IMR-90 (cell line): Measurements from ENCODE around the gene APOL2. TPM values are rescaled to one million over a fixed set of nuclear protein-coding genes. Genes with fewer than 3 reads are reported as not detected.

Experiments
- ATAC-seq: fragments of 200-7000 bp; cut with Tn5 transposase; 2 replicates; pipeline ENCODE4 v1.9.1; 2020; ENCODE audit warnings: low read depth, mild to moderate bottlenecking, moderate library complexity
- BruUV-seq: library from RNA; stranded (reverse); fragments of 400-500 nt; replicated peaks from 2 replicates; lab custom pipeline; 2021; lab: Mats Ljungman, UMichigan
- CTCF ChIA-PET: fragments of 300-600 bp; formaldehyde crosslinking; extraction: SDS; loops from one replicate; lab custom pipeline; 2021; ENCODE audit warnings: antibody characterized with exemption; lab: Yijun Ruan, JAX
- POLR2A ChIA-PET: fragments of 300-600 bp; sonication (Branson Sonifier 250); formaldehyde crosslinking; loops from one replicate; lab custom pipeline; 2022; ENCODE audit warnings: antibody characterized with exemption; ENCODE audit not compliant: unreplicated experiment; lab: Charles Lee
- DNase-seq: peaks from one replicate; pipeline ENCODE4 v3.0.0; 2013
- H2AFZ ChIP-seq: replicated peaks from 2 replicates; pipeline ENCODE3; 2013; ENCODE audit warnings: low read length, mild to moderate bottlenecking; ENCODE audit not compliant: poor library complexity
- H2AK5ac ChIP-seq: 2 replicates; pipeline ENCODE4 v1.6.1; 2013; ENCODE audit warnings: low read depth, low read length, inconsistent platforms
- H2AK9ac ChIP-seq: replicated peaks from 2 replicates; pipeline ENCODE3; 2013; ENCODE audit warnings: mild to moderate bottlenecking, low read depth, low read length, moderate library complexity; ENCODE audit not compliant: poor library complexity
- H2BK120ac ChIP-seq: 2 replicates; pipeline ENCODE4 v1.6.1; 2013; ENCODE audit warnings: low read depth, low read length, inconsistent platforms
- H2BK15ac ChIP-seq: 3 replicates; pipeline ENCODE4 v1.6.1; 2013; ENCODE audit warnings: low read depth, low read length, inconsistent platforms
- H2BK20ac ChIP-seq: 2 replicates; pipeline ENCODE4 v1.6.1; 2013; ENCODE audit warnings: low read depth, mild to moderate bottlenecking, inconsistent platforms, low read length, moderate library complexity
- H2BK5ac ChIP-seq: 2 replicates; pipeline ENCODE4 v1.6.1; 2013; ENCODE audit warnings: mild to moderate bottlenecking, low read depth, low read length, inconsistent platforms; ENCODE audit not compliant: poor library complexity, severe bottlenecking
- H3K14ac ChIP-seq: replicated peaks from 2 replicates; pipeline ENCODE4 v1.6.1; 2013; ENCODE audit warnings: low read depth, low read length, inconsistent platforms
- H3K18ac ChIP-seq: 2 replicates; pipeline ENCODE4 v1.6.1; 2013; ENCODE audit warnings: low read depth, low read length, control low read depth
- H3K23ac ChIP-seq: 2 replicates; pipeline ENCODE4 v1.6.1; 2013; ENCODE audit warnings: low read depth, low read length, inconsistent platforms
- H3K27ac ChIP-seq: 2 replicates; pipeline ENCODE4 v1.5.1; 2013; ENCODE audit warnings: mild to moderate bottlenecking, control low read depth, low read length; ENCODE audit not compliant: insufficient read depth
- H3K27me3 ChIP-seq: 2 replicates; pipeline ENCODE4 v1.6.1; 2013; ENCODE audit warnings: low read length; ENCODE audit not compliant: control insufficient read depth, insufficient read depth
- H3K36me3 ChIP-seq: 2 replicates; pipeline ENCODE4 v1.6.1; 2013; ENCODE audit warnings: low read length, mixed read lengths; ENCODE audit not compliant: control insufficient read depth, insufficient read depth
- H3K4ac ChIP-seq: 2 replicates; pipeline ENCODE4 v1.6.1; 2013; ENCODE audit warnings: low read depth, low read length, inconsistent platforms
- H3K4me1 ChIP-seq: 2 replicates; pipeline ENCODE4 v1.6.1; 2013; ENCODE audit warnings: low read length, mixed read lengths; ENCODE audit not compliant: control insufficient read depth, insufficient read depth
- H3K4me2 ChIP-seq: 2 replicates; pipeline ENCODE4 v1.6.1; 2013; ENCODE audit warnings: low read depth, mild to moderate bottlenecking, control low read depth, low read length, moderate library complexity
- H3K4me3 ChIP-seq: 2 replicates; pipeline ENCODE4 v1.5.1; 2013; ENCODE audit warnings: low read depth, mild to moderate bottlenecking, control low read depth, low read length, moderate library complexity; ENCODE audit not compliant: insufficient read depth
- H3K56ac ChIP-seq: 2 replicates; pipeline ENCODE4 v1.6.1; 2013; ENCODE audit warnings: low read length, inconsistent platforms; ENCODE audit not compliant: insufficient read depth; ENCODE audit errors: extremely low read depth
- H3K79me1 ChIP-seq, 2 experiments: 2 replicates each; pipeline ENCODE4 v1.6.1; 2013; ENCODE audit warnings: low read length in 2 of 2, inconsistent platforms in 1 of 2, low read depth in 1 of 2
- H3K9ac ChIP-seq: 2 replicates; pipeline ENCODE4 v1.6.1; 2013; ENCODE audit warnings: low read depth, low read length, control low read depth
- H3K9me1 ChIP-seq: 2 replicates; pipeline ENCODE4 v1.6.1; 2013; ENCODE audit warnings: low read length, inconsistent platforms; ENCODE audit not compliant: insufficient read depth
- H3K9me3 ChIP-seq: 2 replicates; pipeline ENCODE4 v1.6.1; 2013; ENCODE audit warnings: low read length; ENCODE audit not compliant: control insufficient read depth, insufficient read depth
- H4K20me1 ChIP-seq: 2 replicates; pipeline ENCODE4 v1.6.1; 2013; ENCODE audit warnings: low read length, inconsistent platforms; ENCODE audit not compliant: insufficient read depth
- H4K5ac ChIP-seq: 2 replicates; pipeline ENCODE4 v1.6.1; 2013; ENCODE audit warnings: mild to moderate bottlenecking, low read depth, low read length, control low read depth
- H4K8ac ChIP-seq, 2 experiments: 2 replicates each; pipeline ENCODE4 v1.6.1; 2013; ENCODE audit warnings: low read depth in 2 of 2, low read length in 2 of 2, control low read depth in 1 of 2, inconsistent platforms in 1 of 2
- H4K91ac ChIP-seq: 2 replicates; pipeline ENCODE4 v1.6.1; 2013; ENCODE audit warnings: low read depth, low read length, inconsistent platforms; ENCODE audit not compliant: insufficient read depth
- BHLHE40 ChIP-seq: fragments of 150-350 bp; IDR thresholded peaks from 2 replicates; pipeline ENCODE4 v1.6.1; 2016; ENCODE audit warnings: mild to moderate bottlenecking, low read depth, low read length
- POLR2A ChIP-seq: IDR thresholded peaks from 2 replicates; pipeline ENCODE4 v1.6.1; 2012; ENCODE audit warnings: mild to moderate bottlenecking, low read depth, low read length
- RFX5 ChIP-seq: IDR thresholded peaks from 2 replicates; pipeline ENCODE4 v1.8.0; 2012; ENCODE audit warnings: low read depth, mild to moderate bottlenecking, low read length, moderate library complexity
- WGBS, 2 experiments: methylation state at CpG; one replicate each; pipeline versions ENCODE4 v1.1.5 to v1.1.7; 2013; ENCODE audit warnings: missing lambda C conversion rate in 2 of 2; ENCODE audit not compliant: insufficient read length in 1 of 2; ENCODE audit errors: extremely low coverage in 2 of 2; 5-methylcytosine and 5-hydroxymethylcytosine counted together
- dilution Hi-C: fragments of 300-500 bp; cut with HindIII; formaldehyde crosslinking; loops from one replicate; pipeline ENCODE4 v1.14.3; 2018; ENCODE audit warnings: low sequenced_read_pairs; ENCODE audit not compliant: unreplicated experiment
- in situ Hi-C: fragments of 300-500 bp; cut with MboI; formaldehyde crosslinking; loops from 3 replicates; pipeline ENCODE4 v1.14.3; 2019; ENCODE audit warnings: low sequenced_read_pairs, inconsistent platforms, mixed read lengths
- intact Hi-C: fragments of 100-400 bp; cut with micrococcal nuclease; formaldehyde crosslinking; loops from 2 replicates; pipeline ENCODE4 v1.10.0; 2022
- polyA plus RNA-seq, 3 experiments: library from polyadenylated mRNA; depleted of rRNA; stranded (reverse); fragments of >200 nt; gene quantifications; 2 replicates each; pipeline ENCODE4 v1.2.3, GENCODE V29; 2012; ENCODE audit warnings: low replicate concordance in 1 of 3
- total RNA-seq: library from RNA; depleted of rRNA; stranded (reverse); fragments of >200 nt; gene quantifications from 2 replicates; pipeline ENCODE4 v1.2.3, GENCODE V29; 2012

APOL2 gene
- total and polyA plus RNA-seq, 2 of the 4 experiments (the other 2 are of a cell fraction), result 13.1 to 57.5 TPM

DNA sequence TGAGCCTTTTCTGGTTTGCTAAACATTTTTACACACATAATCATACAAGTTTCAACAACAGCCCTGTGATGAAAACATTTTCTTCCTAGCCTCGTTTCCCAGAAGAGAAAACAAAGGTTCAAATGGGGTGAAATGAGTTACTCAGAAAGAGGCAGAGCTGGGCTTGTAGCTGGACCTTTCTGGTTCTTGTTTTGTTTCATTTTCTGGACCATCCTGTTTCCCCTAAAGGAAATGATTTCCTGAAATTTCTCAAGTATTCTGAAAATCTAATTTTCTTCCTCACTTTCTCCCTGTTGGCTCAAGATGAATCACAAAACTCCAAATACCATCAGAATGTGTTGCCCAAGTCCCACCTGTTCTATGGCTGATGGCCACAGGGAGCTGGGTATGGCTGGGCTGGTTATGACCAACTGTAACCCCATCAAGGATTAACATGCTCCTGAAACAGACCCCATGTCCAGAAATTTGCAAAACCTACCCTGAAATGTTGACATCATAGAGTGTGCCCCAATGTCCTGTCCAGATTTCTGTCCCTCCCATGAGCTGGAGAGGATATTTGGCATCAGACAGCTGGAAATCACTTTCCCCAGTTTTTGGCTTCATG lies 31.1 kb downstream of the APOL2 start:
- Histone ChIP-seq H2AK9ac (no peak overlapping the region), H3K18ac (no peak overlapping the region), H3K27ac (no peak overlapping the region), H2AFZ (no peak overlapping the region), H4K20me1 (no peaks in the 10 kb centered on the region), H2BK120ac (no peak overlapping the region), H3K79me1 (no peaks in the 10 kb centered on the region), H2BK5ac (no peak overlapping the region), H3K9me1 (no peaks in the 10 kb centered on the region; the same call in 1 of the 2 replicates), H3K23ac (no peak overlapping the region), H4K8ac (no peak overlapping the region), H3K4me1 (no peaks in the 10 kb centered on the region), H3K4me2 (no peak overlapping the region), H3K56ac (no peak overlapping the region), H3K14ac (no peak overlapping the region), H3K4me3 (no peak overlapping the region), H2BK15ac (no peak overlapping the region), H3K9me3 (0 out of 2 replicates have a peak, but pooled peaks cover 2% of the 10 kb centered on the region), H4K91ac (no peak overlapping the region), H2BK20ac (no peak overlapping the region), H3K4ac (no peak overlapping the region), H3K9ac (no peak overlapping the region), H4K5ac (no peak overlapping the region), H3K36me3 (no peaks in the 10 kb centered on the region), H3K27me3 (peaks cover 18% of the 10 kb centered on the region), H2AK5ac (no peak overlapping the region)
- DNase-seq (no peak), ATAC-seq (no peak)
- in situ Hi-C loops (no loop called here), intact Hi-C loops (no loop called here), dilution Hi-C loops (no loop called here)
- WGBS, 2 experiments, result no CpG with 5 or more reads among the region's 1 CpG
- POLR2A ChIA-PET, result no interaction called here
- TF ChIP-seq RFX5 (no peak), POLR2A (no peak), BHLHE40 (no peak)
- CTCF ChIA-PET, result no interaction called here
- no TSS peak for BruUV-seq
